ENCODE data around the gene UBR3. TPM values are rescaled to one million over a fixed set of nuclear protein-coding genes. Genes with fewer than 3 reads are reported as not detected.

UBR3 gene
- total RNA-seq, 3 donors from 2014 or later (not counting 1 experiment from before 2014, with no cell fraction given): 40.8 to 54.5 (median 41.0) TPM

GRCh38 chr2:169968743-169969142 is 141.5 kb downstream of the UBR3 start:
- Histone ChIP-seq H3K4me3 (ENCODE audit: low read length) (no peak overlapping the region), H3K27me3 (ENCODE audit: control insufficient read depth, insufficient read depth, low read length) (no peaks in the 10 kb centered on the region), H3K4me1 (ENCODE audit: control insufficient read depth, insufficient read depth, low read length) (no peaks in the 10 kb centered on the region), H3K27ac (ENCODE audit: low read length) (no peak overlapping the region), H3K36me3 (ENCODE audit: control insufficient read depth, insufficient read depth, low read length) (peaks cover 4% of the 10 kb centered on the region), H3K9me3 (ENCODE audit: control insufficient read depth, insufficient read depth, low read length) (no peaks in the 10 kb centered on the region)
- Mint-ChIP-seq H3K4me1 (peaks cover 0 to 3% of the 10 kb centered on the region in 2 donors), H3K27ac (no peak overlapping the region), H3K9me3 (peaks cover 0 to 2% of the 10 kb centered on the region in 2 donors), H3K36me3 (peaks cover 3% of the 10 kb centered on the region), H3K4me3 (no peak overlapping the region), H3K27me3 (ENCODE audit: low read depth in 2 of 2) (no peaks in the 10 kb centered on the region)
- intact Hi-C loops (cut with micrococcal nuclease): no loop called here
- no peak for ATAC-seq
- DNase-seq: no peak
- TF ChIP-seq CTCF (IDR thresholded peaks at IDR 0.05): no peak

- peaks cover 8% of the 10 kb centered on the region for H3K9me3 ChIP-seq (ENCODE audit: control insufficient read depth, insufficient read depth, low read length)
- intact Hi-C loops (cut with micrococcal nuclease): no loop called here
- Mint-ChIP-seq H3K27me3 (ENCODE audit: low read depth in 2 of 2) (no peaks in the 10 kb centered on the region), H3K36me3 (peaks cover 46% of the 10 kb centered on the region), H3K4me1 (peaks cover 14 to 21% of the 10 kb centered on the region in 2 donors), H3K9me3 (peaks cover 8 to 20% of the 10 kb centered on the region in 2 donors), H3K27ac (no peak overlapping the region), H3K4me3 (no peak overlapping the region)
- H3K27me3 ChIP-seq (ENCODE audit: control insufficient read depth, insufficient read depth, low read length): no peaks in the 10 kb centered on the region
- no peak overlapping the region for H3K27ac ChIP-seq (ENCODE audit: low read length)
- no peak overlapping the region for H3K4me3 ChIP-seq (ENCODE audit: low read length)
- no peaks in the 10 kb centered on the region for H3K4me1 ChIP-seq (ENCODE audit: control insufficient read depth, insufficient read depth, low read length)
- no peak for DNase-seq
- TF ChIP-seq CTCF (IDR thresholded peaks at IDR 0.05): no peak
- no peak for ATAC-seq
- peaks cover 8% of the 10 kb centered on the region for H3K36me3 ChIP-seq (ENCODE audit: control insufficient read depth, insufficient read depth, low read length)
- WGBS (ENCODE audit: insufficient coverage): 95% methylated on average over 3 of the region's 3 CpGs
Measured at GRCh38 chr2:169975221-169975620, 148.0 kb downstream of the UBR3 start.

- Histone ChIP-seq H3K27ac (ENCODE audit: low read length) (no peak overlapping the region), H3K4me1 (ENCODE audit: control insufficient read depth, insufficient read depth, low read length) (no peaks in the 10 kb centered on the region), H3K9me3 (ENCODE audit: control insufficient read depth, insufficient read depth, low read length) (peaks cover 8% of the 10 kb centered on the region), H3K36me3 (ENCODE audit: control insufficient read depth, insufficient read depth, low read length) (peaks cover 8% of the 10 kb centered on the region), H3K4me3 (ENCODE audit: low read length) (no peak overlapping the region), H3K27me3 (ENCODE audit: control insufficient read depth, insufficient read depth, low read length) (no peaks in the 10 kb centered on the region)
- no peaks in the 10 kb centered on the region for H3K27me3 Mint-ChIP-seq (ENCODE audit: low read depth in 2 of 2)
- H3K36me3 Mint-ChIP-seq: peaks cover 46% of the 10 kb centered on the region
- no peak for TF ChIP-seq CTCF (IDR thresholded peaks at IDR 0.05)
- H3K4me1 Mint-ChIP-seq: peaks cover 18 to 21% of the 10 kb centered on the region in 2 donors
- DNase-seq (no peak), ATAC-seq (no peak)
- H3K27ac Mint-ChIP-seq: no peak overlapping the region
- H3K4me3 Mint-ChIP-seq: no peak overlapping the region
- H3K9me3 Mint-ChIP-seq: peaks cover 8 to 20% of the 10 kb centered on the region in 2 donors
- intact Hi-C loops (cut with micrococcal nuclease): no loop called here
Measured at GRCh38 chr2:169976335-169976851, 149.1 kb downstream of the UBR3 start.

GRCh38 chr2:169977530-169977929 is 150.3 kb downstream of the UBR3 start:
- Mint-ChIP-seq H3K27me3 (ENCODE audit: low read depth in 2 of 2) (no peaks in the 10 kb centered on the region), H3K4me3 (no peak overlapping the region), H3K27ac (no peak overlapping the region), H3K9me3 (peaks cover 7 to 20% of the 10 kb centered on the region in 2 donors), H3K4me1 (peaks cover 20 to 21% of the 10 kb centered on the region in 2 donors), H3K36me3 (peaks cover 46% of the 10 kb centered on the region)
- ATAC-seq (no peak), DNase-seq (no peak)
- WGBS (ENCODE audit: insufficient coverage): 96% methylated on average over 3 of the region's 3 CpGs
- Histone ChIP-seq H3K36me3 (ENCODE audit: control insufficient read depth, insufficient read depth, low read length) (peaks cover 8% of the 10 kb centered on the region), H3K4me1 (ENCODE audit: control insufficient read depth, insufficient read depth, low read length) (no peaks in the 10 kb centered on the region), H3K4me3 (ENCODE audit: low read length) (no peak overlapping the region), H3K27me3 (ENCODE audit: control insufficient read depth, insufficient read depth, low read length) (no peaks in the 10 kb centered on the region), H3K27ac (ENCODE audit: low read length) (no peak overlapping the region), H3K9me3 (ENCODE audit: control insufficient read depth, insufficient read depth, low read length) (peaks cover 8% of the 10 kb centered on the region)
- intact Hi-C loops (cut with micrococcal nuclease): no loop called here
- TF ChIP-seq CTCF (IDR thresholded peaks at IDR 0.05): no peak

All from natural killer cell (primary cell).